GM19240 (cell line): ENCODE data around the gene MPPED1.

Experiments used
- DNase-seq: peaks from one replicate; pipeline ENCODE4 v3.0.0; 2011; ENCODE audit warnings: low spot score; ENCODE audit not compliant: insufficient read length

Gene MPPED1

GRCh38 chr22:43392385-43392989 lies 19.3 kb upstream of the MPPED1 start:
- no peak for DNase-seq

GRCh38 chr22:43393132-43393843 lies 18.5 kb upstream of the MPPED1 start:
- DNase-seq: no peak

GRCh38 chr22:43393844-43394474 lies 17.9 kb upstream of the MPPED1 start:
- DNase-seq: no peak

GRCh38 chr22:43395086-43395695 lies 16.6 kb upstream of the MPPED1 start:
- DNase-seq: no peak

- no peak for DNase-seq
These were observed 15.4 kb upstream of the MPPED1 start for GRCh38 chr22:43396321-43396933.

- DNase-seq: no peak
These were observed 14.8 kb upstream of the MPPED1 start for GRCh38 chr22:43396934-43397457.

GRCh38 chr22:43397766-43398165 lies 14.0 kb upstream of the MPPED1 start:
- DNase-seq: no peak

GRCh38 chr22:43398246-43398645 lies 13.6 kb upstream of the MPPED1 start:
- no peak for DNase-seq

- DNase-seq: no peak
These were observed 12.9 kb upstream of the MPPED1 start for GRCh38 chr22:43398910-43399309.

- DNase-seq: no peak
These were observed 12.4 kb upstream of the MPPED1 start for GRCh38 chr22:43399338-43399979.

- no peak for DNase-seq
These were observed 11.8 kb upstream of the MPPED1 start for GRCh38 chr22:43399980-43400358.

- DNase-seq: no peak
These were observed 11.4 kb upstream of the MPPED1 start for GRCh38 chr22:43400449-43400848.

- no peak for DNase-seq
These were observed 10.6 kb upstream of the MPPED1 start for GRCh38 chr22:43401233-43401632.

GRCh38 chr22:43401661-43402060 lies 10.2 kb upstream of the MPPED1 start:
- no peak for DNase-seq

- DNase-seq: no peak
These were observed 9.7 kb upstream of the MPPED1 start for GRCh38 chr22:43402128-43402527.

- DNase-seq: no peak
These were observed 7.0 kb upstream of the MPPED1 start for GRCh38 chr22:43404673-43405385.

- DNase-seq: no peak
These were observed 5.5 kb upstream of the MPPED1 start for GRCh38 chr22:43406186-43406790.

- no peak for DNase-seq
These were observed 4.2 kb upstream of the MPPED1 start for GRCh38 chr22:43407591-43407990.

- no peak for DNase-seq
These were observed 3.8 kb upstream of the MPPED1 start for GRCh38 chr22:43408009-43408408.

- no peak for DNase-seq
These were observed 2.8 kb upstream of the MPPED1 start for GRCh38 chr22:43409046-43409445.
